Stomach (tissue), 9 donors: Measurements from ENCODE around the gene SNRPD2. TPM values are rescaled to one million over a fixed set of nuclear protein-coding genes. Genes with fewer than 3 reads are reported as not detected.
A peak's percentile ranks its signal among the peaks of the same experiment; 100 is the strongest.

Source experiments
- DNase-seq, 2 donors: peaks; one replicate each; pipeline versions ENCODE4 v3.0.0 to v3.0.0-alpha.2; 2013 to 2019
- H3K27ac ChIP-seq, 5 donors: fragments of 200-600 bp in 4 of 5; sonication (generic) in 4 of 5; one replicate each; pipeline ENCODE4 v1.5.1; 2013 to 2019; ENCODE audit warnings: mild to moderate bottlenecking in 1 of 5, moderate library complexity in 1 of 5
- H3K27me3 ChIP-seq, 3 donors: fragments of 200-600 bp; sonication (generic); one replicate each; pipeline ENCODE4 v1.5.1; 2017 to 2019; ENCODE audit warnings: mixed run types in 1 of 3
- H3K36me3 ChIP-seq, 4 donors: fragments of 200-600 bp; sonication (generic); 1 replicate in 3 of 4; 2 replicates in 1 of 4; pipeline ENCODE4 v1.5.1; 2016 to 2019
- H3K4me1 ChIP-seq, 4 donors: fragments of 200-600 bp; sonication (generic); one replicate each; pipeline ENCODE4 v1.5.1; 2016 to 2019
- H3K4me3 ChIP-seq, 4 donors: fragments of 200-600 bp; sonication (generic) in 3 of 4; one replicate each; pipeline ENCODE4 v1.5.1; 2016 to 2019; ENCODE audit warnings: mild to moderate bottlenecking in 1 of 4
- H3K9me3 ChIP-seq, 4 donors: fragments of 200-600 bp; sonication (generic); one replicate each; pipeline ENCODE4 v1.5.1; 2016 to 2019
- EP300 ChIP-seq: sonication (generic); formaldehyde crosslinking; IDR thresholded peaks from one replicate; pipeline ENCODE4 v1.6.1; 2017; ENCODE audit warnings: antibody characterized with exemption
- POLR2A ChIP-seq, 4 donors: fragments of 450-650 bp; IDR thresholded peaks; one replicate each; pipeline ENCODE4 v1.6.1; 2016; ENCODE audit warnings: antibody characterized with exemption in 4 of 4, control low read depth in 2 of 4, mild to moderate bottlenecking in 1 of 4, moderate library complexity in 1 of 4
- POLR2AphosphoS5 ChIP-seq, 3 donors: sonication (generic); formaldehyde crosslinking; IDR thresholded peaks; one replicate each; pipeline ENCODE4 v1.6.1; 2016; ENCODE audit warnings: antibody characterized with exemption in 3 of 3
- WGBS, 5 donors: extraction: QIAGEN DNeasy Blood & Tissue Kit in 3 of 5; methylation state at CpG; one replicate each; pipeline versions ENCODE4 v1.1.5 to v1.1.7; 2013 to 2018; 5-methylcytosine and 5-hydroxymethylcytosine counted together
- intact Hi-C: fragments of 100-400 bp; cut with DNase I; formaldehyde crosslinking; loops from one replicate; pipeline ENCODE4 v1.15.1; 2023; ENCODE audit warnings: low total_unique reads
- polyA plus RNA-seq, 3 donors: library from polyadenylated mRNA; stranded (reverse); fragments of 200-250 nt; gene quantifications; one replicate each; pipeline ENCODE4 v1.2.3, GENCODE V29; 2013
- total RNA-seq, 5 donors: library from RNA; depleted of rRNA; stranded (reverse); fragments of >200 nt; gene quantifications; one replicate each; pipeline versions ENCODE4 v1.1.0 to v1.2.3, GENCODE V29; 2014 to 2016
- TF ChIP-seq, protein P1 (sequence below), 7 experiments: fragments of 450-650 bp in 4 of 7; fragments of 200-600 bp in 3 of 7; sonication (generic) in 3 of 7; IDR thresholded peaks; one replicate each; pipeline ENCODE4 v1.5.1; 2016 to 2019; ENCODE audit warnings: antibody characterized with exemption in 7 of 7, control low read depth in 2 of 7, mild to moderate bottlenecking in 1 of 7
- donor health status: healthy with polysubstance abuse.
- donor health status: Bipolar disorder and iron deficiency.
- donor health status: healthy.

The SNRPD2 gene
- total and polyA plus RNA-seq, 8 donors: 79.9 to 511 (median 182) TPM

DNA sequence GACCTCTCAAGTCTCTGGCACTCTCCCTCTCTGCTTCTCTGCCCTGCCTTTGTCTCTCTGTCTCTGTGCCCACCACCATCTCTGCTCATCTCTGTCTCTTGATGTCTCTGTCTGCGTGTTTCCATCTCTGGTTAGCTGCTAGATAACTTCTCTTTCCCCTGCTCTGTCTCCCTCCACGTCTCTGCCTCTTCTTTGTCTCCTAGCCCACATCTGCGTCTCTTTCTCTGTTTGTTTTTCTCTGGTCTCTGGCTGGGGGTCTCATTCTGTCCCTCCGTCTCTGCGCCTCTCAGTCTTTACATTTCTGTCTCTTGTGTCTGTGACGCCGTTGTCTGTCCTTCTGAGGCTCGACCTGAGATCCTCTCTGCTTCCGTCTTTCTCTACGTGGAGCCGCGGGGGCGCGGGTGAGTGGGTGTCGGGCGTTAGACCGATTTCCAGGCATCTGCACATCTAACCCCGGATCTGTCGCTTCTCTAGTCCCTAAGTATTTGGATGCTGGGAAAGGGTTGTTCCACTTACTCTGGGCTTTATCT, 23.3 kb downstream of the SNRPD2 start:
- Histone ChIP-seq H3K4me3 (peak overlapping the region; percentile 25 to 52 (median 40)), H3K27me3 (peaks cover 10 to 92% (median 31%) of the 10 kb centered on the region in 3 donors), H3K9me3 (no peaks in the 10 kb centered on the region), H3K36me3 (no peaks in the 10 kb centered on the region), H3K27ac (peak overlapping the region; percentile 68 to 77 (median 72)), H3K4me1 (peaks cover 29 to 38% (median 36%) of the 10 kb centered on the region in 4 donors)
- TF ChIP-seq, protein P1, sequence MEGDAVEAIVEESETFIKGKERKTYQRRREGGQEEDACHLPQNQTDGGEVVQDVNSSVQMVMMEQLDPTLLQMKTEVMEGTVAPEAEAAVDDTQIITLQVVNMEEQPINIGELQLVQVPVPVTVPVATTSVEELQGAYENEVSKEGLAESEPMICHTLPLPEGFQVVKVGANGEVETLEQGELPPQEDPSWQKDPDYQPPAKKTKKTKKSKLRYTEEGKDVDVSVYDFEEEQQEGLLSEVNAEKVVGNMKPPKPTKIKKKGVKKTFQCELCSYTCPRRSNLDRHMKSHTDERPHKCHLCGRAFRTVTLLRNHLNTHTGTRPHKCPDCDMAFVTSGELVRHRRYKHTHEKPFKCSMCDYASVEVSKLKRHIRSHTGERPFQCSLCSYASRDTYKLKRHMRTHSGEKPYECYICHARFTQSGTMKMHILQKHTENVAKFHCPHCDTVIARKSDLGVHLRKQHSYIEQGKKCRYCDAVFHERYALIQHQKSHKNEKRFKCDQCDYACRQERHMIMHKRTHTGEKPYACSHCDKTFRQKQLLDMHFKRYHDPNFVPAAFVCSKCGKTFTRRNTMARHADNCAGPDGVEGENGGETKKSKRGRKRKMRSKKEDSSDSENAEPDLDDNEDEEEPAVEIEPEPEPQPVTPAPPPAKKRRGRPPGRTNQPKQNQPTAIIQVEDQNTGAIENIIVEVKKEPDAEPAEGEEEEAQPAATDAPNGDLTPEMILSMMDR (IDR thresholded peaks at IDR 0.05): no peak
- TF ChIP-seq POLR2AphosphoS5 (IDR thresholded peaks at IDR 0.05) (no peak), POLR2A (IDR thresholded peaks at IDR 0.05) (no peak), EP300 (no peak)
- DNase-seq: peak in 1 of 2 donors; percentile 28
- WGBS, 5 donors: 1% methylated on average over 19 of the region's 19 CpGs
- intact Hi-C loops: no loop called here

DNA sequence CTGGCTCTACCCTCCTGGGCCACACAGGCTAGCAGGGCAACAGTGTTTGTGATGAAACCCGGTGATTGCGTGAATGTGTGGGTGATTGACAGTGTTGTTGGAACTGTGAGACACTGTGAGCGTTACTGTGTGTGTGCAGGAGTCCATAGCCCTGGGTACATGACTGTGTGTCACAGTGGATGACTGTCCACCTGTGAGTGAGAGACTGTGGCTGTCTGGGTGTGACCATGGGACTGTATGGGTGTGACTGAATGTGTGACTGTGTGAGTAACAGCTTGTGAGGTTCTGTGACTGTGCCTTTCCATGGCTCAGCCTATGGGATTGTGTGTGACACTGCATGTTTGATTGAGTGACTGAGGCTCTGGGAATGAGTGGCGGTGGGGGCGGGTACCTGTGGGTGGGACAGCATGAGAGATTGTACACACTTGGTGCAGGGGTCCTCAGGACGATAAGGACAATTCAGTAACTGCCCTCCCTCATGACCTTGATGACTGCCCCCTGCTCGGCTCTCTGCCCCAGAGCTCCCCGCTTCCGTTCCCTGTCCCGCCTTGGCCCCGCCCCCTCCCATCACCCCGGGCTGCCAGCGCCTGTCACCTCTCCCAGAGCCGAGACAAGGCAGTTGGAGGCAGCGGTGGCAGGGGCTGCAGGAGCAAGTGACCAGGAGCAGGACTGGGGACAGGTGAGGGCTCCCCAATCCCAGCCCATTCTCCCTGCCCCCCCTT, 24.0 kb downstream of the SNRPD2 start, which contains the start of gene GIPR:
TSS of gene GIPR (plus strand) at position 602 of the 722 bp plus-strand sequence. CDS start 1,300 bp downstream, outside the sequence.
- WGBS, 5 donors: 8 to 30% (median 8%) methylated on average over 6 to 15 of the region's 15 CpGs
- intact Hi-C loops: no loop called here
- TF ChIP-seq POLR2A (IDR thresholded peaks at IDR 0.05) (no peak), POLR2AphosphoS5 (IDR thresholded peaks at IDR 0.05) (peak in 2 of 3 donors; percentile 42 to 49)
- H3K9me3 ChIP-seq: no peaks in the 10 kb centered on the region
- peak within 1 kb of the TSS; percentile 25 to 52 (median 40) for H3K4me3 ChIP-seq
- H3K36me3 ChIP-seq: no peaks in the 10 kb centered on the region
- peaks cover 10 to 95% (median 31%) of the 10 kb centered on the region in 3 donors for H3K27me3 ChIP-seq
- DNase-seq: peak; percentile 78 to 86
- peaks cover 29 to 38% (median 36%) of the 10 kb centered on the region in 4 donors for H3K4me1 ChIP-seq
- peak within 1 kb of the TSS; percentile 68 to 77 (median 72) for H3K27ac ChIP-seq

DNA sequence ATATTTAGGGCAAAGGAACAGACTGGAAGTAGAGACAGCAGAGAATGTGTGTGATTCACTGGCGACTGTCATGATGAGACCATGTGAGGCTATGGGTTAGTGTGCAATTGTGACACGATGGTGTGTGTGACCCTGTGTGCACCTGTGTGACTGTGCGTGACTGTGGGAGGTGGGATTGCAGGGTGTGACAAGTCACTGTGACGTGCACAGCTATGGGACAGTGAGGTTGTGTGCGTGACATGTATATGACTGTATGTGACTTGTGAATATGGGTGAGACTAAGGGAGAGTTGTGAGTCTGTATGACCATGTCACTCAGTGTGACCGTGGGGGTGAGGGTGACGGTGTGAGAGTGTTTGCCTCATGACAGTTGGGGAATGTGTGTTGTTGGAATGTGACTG, 27.2 kb downstream of the SNRPD2 start:
- Histone ChIP-seq H3K27ac (no peak overlapping the region), H3K9me3 (no peaks in the 10 kb centered on the region), H3K27me3 (peaks cover 0 to 82% (median 13%) of the 10 kb centered on the region in 3 donors), H3K36me3 (no peaks in the 10 kb centered on the region), H3K4me3 (no peak overlapping the region), H3K4me1 (peaks cover 19 to 21% (median 21%) of the 10 kb centered on the region in 4 donors)
- no peak for TF ChIP-seq POLR2A (IDR thresholded peaks at IDR 0.05)
- TF ChIP-seq EP300: no peak
- no peak for TF ChIP-seq POLR2AphosphoS5 (IDR thresholded peaks at IDR 0.05)
- TF ChIP-seq, protein P1 (IDR thresholded peaks at IDR 0.05): no peak
- 68 to 83% (median 78%) methylated on average over 7 of the region's 7 CpGs for WGBS, 5 donors
- intact Hi-C loops: no loop called here
- no peak for DNase-seq

DNA sequence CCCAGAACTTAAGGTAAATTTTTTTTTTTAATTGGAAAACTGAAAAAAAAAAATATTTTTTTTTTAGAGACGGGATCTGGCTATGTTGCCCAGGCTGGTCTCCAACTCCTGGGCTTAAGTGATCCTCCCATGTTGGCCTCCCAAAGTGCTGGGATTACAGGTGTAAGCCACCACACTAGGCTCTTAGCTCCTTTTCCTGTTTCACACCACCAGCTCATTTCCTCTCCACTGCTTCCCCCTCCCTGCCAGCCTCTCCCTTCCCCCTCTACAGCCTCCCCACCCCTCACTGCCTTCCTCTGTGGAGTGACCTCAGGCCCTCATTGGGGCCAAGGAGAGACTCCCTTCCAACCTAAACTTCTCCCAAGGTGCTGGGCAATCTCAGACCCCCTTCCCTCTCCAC, 28.0 kb downstream of the SNRPD2 start:
- intact Hi-C loops: no loop called here
- no peak overlapping the region for H3K4me3 ChIP-seq
- no peaks in the 10 kb centered on the region for H3K36me3 ChIP-seq
- H3K27me3 ChIP-seq: peaks cover 0 to 82% (median 7%) of the 10 kb centered on the region in 3 donors
- H3K9me3 ChIP-seq: no peaks in the 10 kb centered on the region
- WGBS, 5 donors: 89 to 100% (median 93%) methylated on average over 1 of the region's 1 CpG
- TF ChIP-seq POLR2A (IDR thresholded peaks at IDR 0.05) (no peak), EP300 (no peak), POLR2AphosphoS5 (IDR thresholded peaks at IDR 0.05) (no peak)
- TF ChIP-seq, protein P1 (IDR thresholded peaks at IDR 0.05): no peak
- H3K27ac ChIP-seq: no peak overlapping the region
- peaks cover 11 to 14% (median 13%) of the 10 kb centered on the region in 4 donors for H3K4me1 ChIP-seq
- no peak for DNase-seq
